ACC112 (cell line): Measurements from ENCODE around the gene LMTK3.
A peak's percentile ranks its signal among the peaks of the same experiment; 100 is the strongest.

Experiments used
- H2AFZ ChIP-seq: fragments of 200-600 bp; sonication (generic); one replicate; pipeline ENCODE4 v1.6.0; 2017; ENCODE audit warnings: antibody characterized with exemption, low read length; ENCODE audit not compliant: unreplicated experiment
- H3K27ac ChIP-seq: fragments of 200-600 bp; sonication (generic); 2 replicates; pipeline ENCODE4 v1.5.1; 2014; ENCODE audit warnings: low read depth, mild to moderate bottlenecking, antibody characterized with exemption, low read length, moderate library complexity
- H3K27me3 ChIP-seq: fragments of 200-600 bp; sonication (generic); 2 replicates; pipeline ENCODE4 v1.6.1; 2014; ENCODE audit warnings: mild to moderate bottlenecking, antibody characterized with exemption, low read length, moderate library complexity, mixed read lengths; ENCODE audit not compliant: insufficient read depth
- H3K36me3 ChIP-seq: fragments of 200-600 bp; sonication (generic); 2 replicates; pipeline ENCODE4 v1.6.1; 2016; ENCODE audit warnings: mild to moderate bottlenecking, antibody characterized with exemption, low read length, moderate library complexity, mixed read lengths; ENCODE audit not compliant: insufficient read depth
- H3K4me1 ChIP-seq: fragments of 200-600 bp; sonication (generic); one replicate; pipeline ENCODE4 v1.6.1; 2016; ENCODE audit warnings: low read length, mixed read lengths; ENCODE audit not compliant: insufficient read depth, unreplicated experiment, control insufficient read depth
- H3K4me3 ChIP-seq: fragments of 200-600 bp; sonication (generic); 2 replicates; pipeline ENCODE4 v1.5.1; 2014; ENCODE audit warnings: mild to moderate bottlenecking, low read depth, low read length
- H3K79me2 ChIP-seq: fragments of 200-600 bp; sonication (generic); one replicate; pipeline ENCODE4 v1.6.0; 2016; ENCODE audit warnings: low read length; ENCODE audit not compliant: control insufficient read depth, unreplicated experiment, insufficient read depth

Gene LMTK3, protein sequence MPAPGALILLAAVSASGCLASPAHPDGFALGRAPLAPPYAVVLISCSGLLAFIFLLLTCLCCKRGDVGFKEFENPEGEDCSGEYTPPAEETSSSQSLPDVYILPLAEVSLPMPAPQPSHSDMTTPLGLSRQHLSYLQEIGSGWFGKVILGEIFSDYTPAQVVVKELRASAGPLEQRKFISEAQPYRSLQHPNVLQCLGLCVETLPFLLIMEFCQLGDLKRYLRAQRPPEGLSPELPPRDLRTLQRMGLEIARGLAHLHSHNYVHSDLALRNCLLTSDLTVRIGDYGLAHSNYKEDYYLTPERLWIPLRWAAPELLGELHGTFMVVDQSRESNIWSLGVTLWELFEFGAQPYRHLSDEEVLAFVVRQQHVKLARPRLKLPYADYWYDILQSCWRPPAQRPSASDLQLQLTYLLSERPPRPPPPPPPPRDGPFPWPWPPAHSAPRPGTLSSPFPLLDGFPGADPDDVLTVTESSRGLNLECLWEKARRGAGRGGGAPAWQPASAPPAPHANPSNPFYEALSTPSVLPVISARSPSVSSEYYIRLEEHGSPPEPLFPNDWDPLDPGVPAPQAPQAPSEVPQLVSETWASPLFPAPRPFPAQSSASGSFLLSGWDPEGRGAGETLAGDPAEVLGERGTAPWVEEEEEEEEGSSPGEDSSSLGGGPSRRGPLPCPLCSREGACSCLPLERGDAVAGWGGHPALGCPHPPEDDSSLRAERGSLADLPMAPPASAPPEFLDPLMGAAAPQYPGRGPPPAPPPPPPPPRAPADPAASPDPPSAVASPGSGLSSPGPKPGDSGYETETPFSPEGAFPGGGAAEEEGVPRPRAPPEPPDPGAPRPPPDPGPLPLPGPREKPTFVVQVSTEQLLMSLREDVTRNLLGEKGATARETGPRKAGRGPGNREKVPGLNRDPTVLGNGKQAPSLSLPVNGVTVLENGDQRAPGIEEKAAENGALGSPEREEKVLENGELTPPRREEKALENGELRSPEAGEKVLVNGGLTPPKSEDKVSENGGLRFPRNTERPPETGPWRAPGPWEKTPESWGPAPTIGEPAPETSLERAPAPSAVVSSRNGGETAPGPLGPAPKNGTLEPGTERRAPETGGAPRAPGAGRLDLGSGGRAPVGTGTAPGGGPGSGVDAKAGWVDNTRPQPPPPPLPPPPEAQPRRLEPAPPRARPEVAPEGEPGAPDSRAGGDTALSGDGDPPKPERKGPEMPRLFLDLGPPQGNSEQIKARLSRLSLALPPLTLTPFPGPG (N-terminal part only)

DNA sequence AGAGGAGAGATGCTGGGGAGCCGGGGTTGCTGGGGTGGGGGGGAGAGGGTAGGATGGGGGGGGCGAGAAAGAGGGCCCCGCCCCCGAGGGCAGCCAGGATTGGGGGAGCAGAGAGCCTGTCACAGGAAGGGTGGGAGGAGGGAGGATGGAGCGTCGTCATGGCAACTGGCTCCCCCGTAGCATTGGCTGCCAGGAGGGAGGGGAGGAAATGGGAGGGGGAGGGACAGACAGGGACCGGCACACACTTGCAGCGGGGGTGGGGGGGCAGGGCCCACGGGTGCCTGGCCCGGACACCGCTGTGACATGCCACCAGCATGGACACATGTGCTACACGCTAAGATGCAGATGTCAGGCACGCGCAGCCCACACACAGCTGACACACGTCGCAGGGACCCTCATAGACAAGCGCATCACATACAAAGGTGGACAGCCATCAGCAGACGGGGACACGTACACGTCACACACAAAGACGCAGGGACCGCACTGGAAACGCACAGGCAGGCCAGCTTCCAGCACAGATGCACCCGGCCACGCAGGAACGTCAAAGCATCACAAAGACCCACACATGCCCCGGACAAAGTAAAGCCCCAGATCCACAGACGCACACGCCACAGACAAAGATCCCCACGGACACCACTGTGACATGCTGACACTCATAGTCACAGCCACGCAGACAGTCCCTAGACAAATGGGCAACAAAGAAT lies at the start of gene LMTK3:
Gene LMTK3 (minus strand): TSS at position 36 of the 704 bp plus-strand sequence. CDS start 259 bp downstream, outside the sequence.
- no peaks in the 10 kb centered on the region for H3K36me3 ChIP-seq
- H3K4me1 ChIP-seq: no peaks in the 10 kb centered on the region
- H3K4me3 ChIP-seq: peak within 1 kb of the TSS; percentile 45
- H3K27ac ChIP-seq: no peak within 1 kb of the TSS
- H2AFZ ChIP-seq: no peak within 1 kb of the TSS
- no peaks in the 10 kb centered on the region for H3K79me2 ChIP-seq
- peaks cover 18% of the 10 kb centered on the region for H3K27me3 ChIP-seq

DNA sequence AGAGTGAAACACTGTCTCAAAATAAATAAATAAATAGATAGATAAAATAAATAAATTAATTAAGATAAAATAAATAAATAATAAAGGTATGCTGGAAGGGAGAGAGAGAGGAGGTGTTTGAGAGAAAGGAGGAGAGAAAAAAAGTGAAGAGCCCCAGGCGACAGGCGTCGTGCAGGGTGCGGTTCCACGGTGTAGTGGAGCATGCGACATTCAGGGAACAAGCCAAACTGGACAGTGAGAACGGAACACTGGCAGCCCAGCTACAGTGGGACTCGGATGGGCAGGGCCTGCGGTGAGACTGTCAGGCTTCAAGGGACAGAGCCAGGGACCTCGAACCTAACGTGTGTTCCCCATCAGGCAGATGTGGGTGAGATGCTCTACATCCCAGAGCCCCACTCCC lies 49.8 kb upstream of the LMTK3 start:
- Histone ChIP-seq H3K27me3 (no peaks in the 10 kb centered on the region), H2AFZ (no peak overlapping the region), H3K4me1 (no peaks in the 10 kb centered on the region), H3K36me3 (no peaks in the 10 kb centered on the region), H3K4me3 (no peak overlapping the region), H3K27ac (no peak overlapping the region), H3K79me2 (no peaks in the 10 kb centered on the region)

DNA sequence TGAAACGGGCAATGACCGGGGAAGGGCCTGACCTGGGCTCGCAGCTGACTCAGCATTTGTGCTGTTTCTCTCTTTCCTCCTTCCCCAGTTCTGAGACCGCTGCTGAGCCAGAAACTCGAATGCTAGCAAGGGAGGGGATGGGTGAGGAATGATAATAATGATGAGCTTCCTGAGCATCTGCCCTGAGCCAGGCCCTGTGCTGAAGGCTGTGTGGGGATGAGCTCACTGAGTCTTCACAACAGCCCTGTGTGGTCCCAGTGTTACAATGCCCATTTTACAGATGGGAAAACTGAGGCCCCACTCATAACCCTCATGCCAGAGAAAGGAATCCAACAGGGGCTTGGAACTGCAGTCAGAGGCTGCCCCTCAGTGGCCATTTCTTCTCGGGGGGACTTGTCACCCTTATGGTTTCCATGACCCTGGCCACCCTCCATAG lies 48.5 kb upstream of the LMTK3 start:
- no peaks in the 10 kb centered on the region for H3K36me3 ChIP-seq
- no peaks in the 10 kb centered on the region for H3K27me3 ChIP-seq
- H2AFZ ChIP-seq: no peak overlapping the region
- H3K4me3 ChIP-seq: no peak overlapping the region
- no peaks in the 10 kb centered on the region for H3K79me2 ChIP-seq
- H3K27ac ChIP-seq: no peak overlapping the region
- H3K4me1 ChIP-seq: no peaks in the 10 kb centered on the region

DNA sequence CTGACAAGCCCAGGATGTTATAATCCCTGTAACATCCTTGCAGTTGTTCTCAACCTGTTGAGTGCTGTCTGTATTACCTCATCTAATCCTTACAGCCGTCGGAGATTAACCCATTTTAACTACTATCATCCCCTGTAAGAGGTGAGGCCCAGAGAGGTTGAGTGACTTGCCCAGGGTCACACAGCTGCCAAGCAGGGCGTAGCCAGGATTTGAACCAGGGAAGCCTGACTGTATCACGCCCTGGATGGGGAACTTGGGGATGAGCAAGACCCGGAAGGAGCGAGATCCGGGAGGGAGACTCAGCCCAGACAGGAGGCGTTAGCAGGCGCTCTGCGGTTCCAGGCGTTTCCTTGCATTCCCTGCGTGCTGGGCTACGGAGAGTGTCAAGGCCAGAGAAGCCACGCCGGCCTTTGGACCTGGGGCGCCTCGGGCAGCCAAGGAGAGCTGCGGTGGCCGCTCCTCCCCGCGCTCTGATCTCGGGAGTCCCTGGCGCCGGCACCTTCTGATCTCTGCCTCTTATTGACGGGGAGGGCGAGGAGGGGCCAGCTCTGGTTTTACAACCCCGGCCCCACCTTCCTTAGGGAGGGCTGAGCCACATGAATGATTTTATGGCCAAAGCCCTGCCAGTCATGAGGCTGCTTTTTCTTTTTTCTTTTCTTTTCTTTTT lies 46.5 kb upstream of the LMTK3 start:
- H3K27ac ChIP-seq: no peak overlapping the region
- H3K27me3 ChIP-seq: no peaks in the 10 kb centered on the region
- H3K79me2 ChIP-seq: no peaks in the 10 kb centered on the region
- peaks cover 8% of the 10 kb centered on the region for H3K4me1 ChIP-seq
- H2AFZ ChIP-seq: no peak overlapping the region
- no peaks in the 10 kb centered on the region for H3K36me3 ChIP-seq
- no peak overlapping the region for H3K4me3 ChIP-seq

DNA sequence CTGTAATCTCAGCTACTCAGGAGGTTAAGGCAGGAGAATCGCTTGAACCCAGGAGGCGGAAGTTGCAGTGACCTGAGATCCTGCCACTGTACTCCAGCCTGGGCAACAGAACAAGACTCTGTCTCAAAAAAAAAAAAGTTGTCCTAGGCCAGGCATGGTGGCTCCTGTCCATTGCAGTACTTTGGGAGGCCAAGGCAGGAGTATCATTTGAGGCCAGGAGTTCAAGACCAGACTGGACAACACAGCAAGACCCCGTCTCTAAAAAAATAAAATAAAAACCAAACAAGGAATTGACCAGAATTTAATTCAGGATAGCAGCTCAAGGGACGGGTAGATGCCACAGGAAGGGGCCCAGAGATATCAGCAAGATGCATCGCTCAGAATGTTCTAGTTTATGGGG lies 45.2 kb upstream of the LMTK3 start:
- Histone ChIP-seq H3K27ac (no peak overlapping the region), H2AFZ (no peak overlapping the region), H3K27me3 (no peaks in the 10 kb centered on the region), H3K4me1 (peaks cover 8% of the 10 kb centered on the region), H3K36me3 (no peaks in the 10 kb centered on the region), H3K4me3 (no peak overlapping the region), H3K79me2 (no peaks in the 10 kb centered on the region)

- Histone ChIP-seq H2AFZ (no peak overlapping the region), H3K79me2 (no peaks in the 10 kb centered on the region), H3K4me3 (no peak overlapping the region), H3K27ac (no peak overlapping the region), H3K4me1 (peaks cover 8% of the 10 kb centered on the region), H3K36me3 (no peaks in the 10 kb centered on the region), H3K27me3 (no peaks in the 10 kb centered on the region)
Observed at GRCh38 chr19:48556163-48556562, 44.5 kb upstream of the LMTK3 start.

DNA sequence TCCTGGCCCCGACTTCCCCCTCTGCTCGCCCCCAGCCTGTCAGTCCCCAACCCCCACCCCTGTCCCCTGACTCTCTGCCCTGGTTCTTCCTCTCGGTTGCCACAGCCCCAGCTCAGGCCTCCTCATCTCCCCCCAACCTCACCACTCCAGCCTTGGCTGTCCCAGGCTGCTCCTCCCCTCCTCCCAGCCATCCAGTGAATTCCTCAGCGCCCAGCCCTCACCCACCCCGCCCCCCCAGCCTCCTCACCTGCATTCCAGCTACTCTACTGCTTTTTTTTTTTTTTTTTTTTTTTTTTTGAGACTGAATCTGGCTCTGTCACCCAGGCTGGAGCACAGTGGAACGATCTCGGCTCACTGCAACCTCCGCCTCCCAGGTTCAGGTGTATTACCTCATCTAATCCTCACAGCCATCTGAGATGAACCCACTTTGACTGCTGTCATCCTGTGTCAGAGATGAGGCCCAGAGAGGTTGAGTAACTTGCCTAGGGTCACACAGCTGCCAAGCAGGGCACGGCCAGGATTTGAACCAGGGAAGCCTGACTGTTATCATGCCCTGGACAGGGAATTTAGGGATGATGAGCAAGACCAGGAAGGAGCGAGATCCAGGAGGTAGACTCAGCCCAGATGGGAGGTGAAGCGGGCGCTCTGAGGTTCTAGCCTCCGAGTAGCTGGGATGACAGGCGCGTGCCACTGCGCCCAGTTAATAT lies 42.9 kb upstream of the LMTK3 start:
- Histone ChIP-seq H3K79me2 (no peaks in the 10 kb centered on the region), H3K4me1 (peaks cover 8% of the 10 kb centered on the region), H2AFZ (no peak overlapping the region), H3K4me3 (no peak overlapping the region), H3K27ac (no peak overlapping the region), H3K27me3 (no peaks in the 10 kb centered on the region), H3K36me3 (no peaks in the 10 kb centered on the region)

DNA sequence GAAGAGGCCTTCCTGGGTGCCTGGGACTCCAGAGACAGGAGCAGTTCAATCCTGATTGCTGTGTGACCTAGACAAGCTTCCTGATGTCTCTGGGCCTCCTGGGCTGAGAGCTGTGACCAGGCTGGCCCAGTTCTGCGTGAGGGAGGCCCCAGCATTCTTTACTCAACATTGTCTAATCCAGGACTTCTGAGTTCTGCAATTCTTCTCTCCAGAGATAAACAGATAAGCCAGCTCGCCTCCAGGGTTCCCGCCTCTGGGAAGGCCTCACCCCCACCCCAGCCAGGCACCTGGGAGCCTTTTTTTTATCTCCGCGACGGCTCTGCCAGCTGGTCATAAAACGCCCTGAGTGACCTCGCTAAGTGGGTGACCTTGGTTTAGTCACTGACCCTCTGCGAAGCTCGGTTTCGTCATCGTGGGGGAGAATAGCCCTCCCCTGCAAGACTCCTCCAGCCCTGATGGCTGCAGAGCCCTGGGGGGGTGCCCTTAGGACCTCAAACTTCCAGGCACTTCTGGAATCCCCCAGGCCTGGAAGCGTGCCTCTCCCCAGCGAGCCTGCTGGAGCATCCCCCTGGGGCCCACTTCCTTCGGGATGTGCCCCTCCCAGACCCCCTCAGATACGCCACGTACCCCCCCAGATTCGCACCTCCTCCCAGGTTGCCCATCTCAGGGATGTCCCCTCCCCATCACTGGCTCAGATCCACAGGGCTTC lies 42.2 kb upstream of the LMTK3 start:
- Histone ChIP-seq H3K4me3 (no peak overlapping the region), H3K27ac (no peak overlapping the region), H3K27me3 (no peaks in the 10 kb centered on the region), H3K4me1 (peaks cover 8% of the 10 kb centered on the region), H2AFZ (no peak overlapping the region), H3K36me3 (no peaks in the 10 kb centered on the region), H3K79me2 (no peaks in the 10 kb centered on the region)
